Embryonic facial prominence (tissue), 1 donor: ENCODE measurements around the gene NTNG1.
"Not testable (repeated sequence)": the region's sequence is repeated elsewhere in the genome, so short reads cannot be mapped to it uniquely, and the experiment has no call there.

ENCODE experiments used
- DNase-seq: peaks from one replicate; pipeline ENCODE4 v3.0.0-alpha.2; 2016; ENCODE audit errors: extremely low spot score

NTNG1 gene

GRCh38 chr1:107196973-107197562 lies 56.2 kb downstream of the NTNG1 start:
- DNase-seq, result no peak

DNA sequence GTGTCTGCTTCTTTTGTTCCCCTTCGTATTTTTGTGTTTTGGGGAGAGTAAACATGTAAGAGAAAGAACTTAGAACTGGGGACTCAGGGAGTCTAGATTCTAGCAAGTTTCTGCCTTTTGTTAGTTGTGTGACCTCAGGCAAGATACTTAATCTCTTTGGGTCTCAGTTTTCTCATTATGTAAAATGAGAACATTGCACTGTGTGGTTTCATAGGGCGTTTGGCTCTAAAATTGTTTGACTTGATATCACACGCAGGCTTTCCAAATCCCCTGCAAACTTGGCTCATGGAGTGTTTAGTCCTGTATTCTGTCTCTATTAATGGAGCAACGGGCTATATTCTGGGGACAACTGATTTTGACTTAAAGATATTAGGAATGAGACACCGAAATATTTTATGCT lies 57.7 kb downstream of the NTNG1 start:
- DNase-seq, result no peak

DNA sequence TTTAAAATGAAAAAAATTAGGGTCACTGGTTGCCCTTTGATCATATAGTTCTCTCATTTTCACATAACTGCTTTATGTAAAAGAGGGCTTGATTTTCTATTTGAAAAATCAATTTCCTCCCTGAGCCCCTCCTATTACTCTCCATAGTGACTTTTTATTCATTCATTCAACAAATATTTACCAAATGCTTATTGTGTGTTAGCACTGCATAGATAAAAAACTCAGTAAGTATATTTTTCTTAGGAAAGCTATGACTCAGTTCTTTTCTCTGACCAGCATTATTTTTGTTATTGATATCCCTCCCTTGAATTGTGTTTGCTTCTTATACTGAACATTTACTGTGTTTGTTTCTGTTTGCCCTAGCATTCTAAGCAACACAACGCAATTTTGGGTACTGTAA lies 59.8 kb downstream of the NTNG1 start:
- no peak for DNase-seq

DNA sequence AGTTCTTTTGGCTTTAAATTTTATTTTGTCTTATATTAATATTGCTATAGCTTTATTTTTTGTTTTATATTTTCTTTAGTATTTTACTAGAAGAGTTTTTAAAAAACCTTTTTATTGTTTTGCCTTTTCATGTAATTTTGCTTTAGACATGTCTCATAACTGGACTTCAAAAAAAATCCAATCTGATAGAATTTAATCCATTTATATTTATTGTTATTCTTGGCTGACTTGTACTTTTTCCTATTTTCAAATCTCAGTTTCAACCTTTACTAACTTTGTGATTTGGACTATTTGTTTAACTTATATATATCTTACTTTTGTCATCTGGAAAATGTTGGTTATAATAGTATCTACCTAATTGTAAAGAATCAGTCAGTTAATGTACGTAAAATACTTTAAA lies 61.2 kb downstream of the NTNG1 start:
- no peak for DNase-seq

- DNase-seq, result no peak
Observed at GRCh38 chr1:107213225-107213624, 72.4 kb downstream of the NTNG1 start.

GRCh38 chr1:107220036-107220435 lies 79.2 kb downstream of the NTNG1 start:
- DNase-seq, result no peak

GRCh38 chr1:107225706-107226105 lies 84.9 kb downstream of the NTNG1 start:
- no peak for DNase-seq

- no peak for DNase-seq
Observed at GRCh38 chr1:107228704-107229371, 88.0 kb downstream of the NTNG1 start.

DNA sequence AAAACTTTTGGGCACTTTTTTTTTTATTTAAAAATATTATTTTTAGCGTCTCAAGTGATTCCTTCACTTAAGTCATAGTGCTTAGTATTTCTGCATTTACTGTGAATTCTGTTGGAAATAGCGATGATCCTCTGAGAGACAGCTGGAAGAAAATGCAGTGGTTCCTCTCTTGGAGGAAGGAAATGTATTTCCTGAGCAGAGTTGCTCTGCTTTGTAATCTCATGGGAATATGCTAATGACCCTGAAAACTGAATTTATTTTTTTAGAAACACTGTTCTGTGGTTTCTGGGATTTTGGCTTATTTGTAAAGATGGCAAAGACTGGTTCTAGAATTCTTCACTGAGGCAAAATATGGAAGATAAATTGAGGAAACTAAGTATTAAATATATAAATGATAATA lies 88.9 kb downstream of the NTNG1 start:
- DNase-seq, result no peak

DNA sequence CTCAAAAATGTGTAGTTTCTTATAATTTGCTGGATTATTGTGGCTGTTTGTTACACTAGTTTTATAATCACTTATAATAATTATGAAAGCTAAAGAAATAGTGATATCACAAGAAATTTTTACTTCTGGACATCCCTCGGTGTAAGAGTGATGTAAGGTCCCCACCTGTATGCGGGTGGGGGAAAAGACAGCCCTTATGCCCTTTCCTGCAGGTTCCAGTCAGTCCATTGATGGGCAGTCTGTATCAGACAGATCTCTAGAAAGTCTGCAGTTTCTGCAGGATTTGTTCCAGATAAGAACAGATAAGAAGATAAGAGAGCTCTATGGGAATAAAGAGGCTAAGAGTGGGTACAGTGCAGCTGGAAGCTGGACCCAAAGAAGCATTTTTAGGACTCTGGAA lies 89.3 kb downstream of the NTNG1 start:
- no peak for DNase-seq

DNA sequence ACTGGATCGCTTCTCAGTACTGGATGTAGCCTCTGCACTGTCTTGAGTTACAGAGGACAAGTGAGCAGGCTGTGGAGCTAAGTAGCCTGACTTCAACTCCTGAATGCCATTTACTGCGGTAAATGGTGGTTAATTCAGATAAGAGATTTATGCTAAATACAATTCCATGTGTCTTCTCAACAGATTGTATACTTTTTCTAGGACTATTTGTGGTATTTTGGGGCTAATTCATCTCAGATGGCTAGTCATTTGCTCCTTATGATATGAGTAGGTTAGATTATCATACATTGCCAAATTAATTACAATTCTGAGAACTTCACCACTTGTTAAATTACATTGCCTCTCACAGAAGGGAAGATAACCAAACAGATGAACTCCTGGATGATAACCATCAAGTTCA lies 90.5 kb downstream of the NTNG1 start:
- DNase-seq, result no peak

DNA sequence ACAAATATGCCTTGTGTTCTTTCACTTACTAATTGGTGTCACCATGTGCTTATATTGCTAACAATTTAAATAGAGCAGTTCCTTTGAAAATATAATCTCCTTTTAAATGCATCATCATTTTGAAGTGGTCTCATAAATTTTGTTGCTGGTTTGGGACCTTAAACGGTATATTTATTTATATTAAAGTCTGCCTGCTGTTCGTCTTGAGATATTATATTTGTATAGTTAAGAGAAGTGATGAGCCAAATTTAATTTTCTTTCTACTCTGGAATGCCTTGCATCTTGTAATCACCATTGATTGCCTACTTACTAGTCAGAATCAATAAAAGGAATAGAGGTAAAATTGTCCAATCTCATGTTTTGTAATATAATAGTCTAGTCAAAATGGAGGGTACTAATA lies 91.6 kb downstream of the NTNG1 start:
- no peak for DNase-seq

DNA sequence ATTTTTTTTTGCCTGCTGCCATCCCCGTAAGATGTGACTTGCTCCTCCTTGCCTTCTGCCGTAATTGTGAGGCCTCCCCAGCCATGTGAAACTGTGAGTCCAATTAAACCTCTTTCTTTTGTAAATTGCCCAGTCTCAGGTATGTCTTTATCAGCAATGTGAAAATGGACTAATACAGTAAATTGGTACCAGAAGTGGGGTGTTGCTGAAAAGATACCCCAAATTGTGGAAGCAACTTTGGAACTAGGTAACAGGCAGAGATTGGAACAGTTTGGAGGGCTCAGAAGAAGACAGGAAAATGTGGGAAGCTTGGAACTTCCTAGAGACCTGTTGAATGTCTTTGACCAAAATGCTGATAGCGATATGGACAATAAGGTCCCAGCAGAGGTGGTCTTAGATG lies 95.9 kb downstream of the NTNG1 start:
- not testable (repeated sequence) for DNase-seq

DNA sequence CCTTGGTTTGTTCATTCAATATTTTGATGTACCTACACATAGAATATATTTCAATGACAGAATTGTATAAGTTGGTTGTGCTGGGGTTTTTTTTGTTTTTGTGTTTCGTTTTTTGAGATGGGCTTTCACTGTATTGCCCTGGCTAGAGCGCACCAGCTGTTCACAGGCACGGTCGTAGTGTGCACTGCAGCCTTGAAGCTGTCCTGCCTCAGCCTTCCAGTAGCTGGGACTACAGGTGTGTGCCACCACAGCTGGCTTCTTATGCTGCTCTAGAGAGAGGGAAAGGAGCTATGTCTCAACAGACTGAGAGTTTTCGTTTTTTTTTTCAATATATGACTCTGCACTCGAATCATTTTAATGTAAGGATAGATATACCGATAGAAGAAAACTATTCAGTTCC lies 102.6 kb downstream of the NTNG1 start:
- DNase-seq, result no peak

DNA sequence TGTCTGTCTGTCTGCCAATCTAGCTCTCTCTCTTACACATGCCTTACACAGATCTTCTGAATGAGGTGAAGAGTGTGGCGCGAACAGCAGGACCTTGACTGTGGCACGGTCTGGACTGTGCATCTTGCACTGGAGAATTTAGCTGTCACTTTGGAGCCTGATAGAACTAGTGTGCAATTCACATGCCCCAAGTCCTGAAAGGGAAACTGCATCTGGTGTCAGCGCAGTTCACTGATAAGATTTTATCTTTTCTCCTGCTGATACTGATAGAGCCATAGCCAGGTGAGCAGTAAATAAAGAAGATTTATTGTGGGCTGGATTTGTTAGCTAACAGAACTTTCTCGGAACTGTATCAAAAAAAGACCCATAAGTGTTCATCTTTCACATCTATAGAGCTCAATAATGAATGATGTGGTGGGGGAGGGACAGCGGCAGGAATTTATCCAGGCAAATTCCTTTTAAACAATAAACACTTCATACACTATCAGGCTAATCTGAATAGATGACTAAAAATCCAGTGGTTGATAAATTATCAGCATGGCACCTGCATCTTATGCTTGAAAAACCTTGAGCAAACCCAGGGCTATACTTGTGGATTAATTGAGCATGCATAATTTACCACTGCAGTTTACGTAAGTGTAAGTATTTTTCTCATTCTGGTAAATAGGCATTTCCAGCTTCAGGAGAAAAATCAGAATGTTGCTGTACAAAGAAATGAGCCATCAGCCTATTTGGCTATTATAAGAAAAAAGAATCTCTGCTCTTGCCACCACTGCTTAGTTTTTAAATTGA lies 104.1 kb downstream of the NTNG1 start:
- no peak for DNase-seq

DNA sequence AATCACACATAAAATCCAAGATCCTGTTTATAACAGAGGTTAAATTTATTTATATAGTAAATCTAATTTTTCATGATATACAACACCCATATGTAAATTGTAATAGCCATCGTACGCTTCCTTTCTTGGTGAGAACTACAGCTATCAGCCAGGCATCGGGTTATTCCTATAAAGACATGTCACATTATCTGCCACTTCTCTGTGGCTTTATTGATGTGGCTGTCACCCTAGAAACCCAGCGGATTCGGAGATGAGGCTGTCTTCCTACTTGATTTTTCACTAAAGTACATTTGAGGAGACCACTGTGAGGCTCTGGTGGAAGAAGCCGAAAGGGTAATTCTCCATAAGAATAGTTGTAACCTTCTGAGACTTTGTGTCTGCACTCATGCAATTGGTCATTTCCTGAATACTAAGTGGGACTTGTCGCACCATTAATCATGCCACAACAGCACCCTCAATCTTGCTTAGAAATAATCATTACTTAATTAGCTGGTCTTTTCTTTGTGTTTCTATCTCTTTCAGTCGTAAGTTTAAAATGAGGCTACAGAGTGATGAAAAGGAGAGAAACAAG lies 106.0 kb downstream of the NTNG1 start:
- DNase-seq, result no peak

DNA sequence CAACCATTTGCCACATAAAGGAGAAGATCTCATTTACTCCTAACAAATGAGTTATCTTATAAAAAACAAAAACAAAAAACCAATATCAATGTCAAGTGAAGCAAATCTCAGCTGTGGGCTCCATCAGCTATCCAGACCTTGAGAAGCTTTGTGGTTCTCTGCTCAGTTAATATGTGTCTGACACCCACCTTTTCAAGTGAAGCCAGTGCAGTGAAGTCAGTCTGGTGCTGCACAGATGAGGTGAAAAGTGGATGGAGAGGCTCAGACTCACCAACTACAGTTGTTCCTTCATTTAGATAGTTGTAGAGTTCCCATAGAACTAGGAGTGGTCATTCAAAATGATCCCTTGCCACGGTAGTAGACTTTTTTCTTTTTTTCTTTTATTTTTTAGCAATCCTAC lies 106.8 kb downstream of the NTNG1 start:
- no peak for DNase-seq

DNA sequence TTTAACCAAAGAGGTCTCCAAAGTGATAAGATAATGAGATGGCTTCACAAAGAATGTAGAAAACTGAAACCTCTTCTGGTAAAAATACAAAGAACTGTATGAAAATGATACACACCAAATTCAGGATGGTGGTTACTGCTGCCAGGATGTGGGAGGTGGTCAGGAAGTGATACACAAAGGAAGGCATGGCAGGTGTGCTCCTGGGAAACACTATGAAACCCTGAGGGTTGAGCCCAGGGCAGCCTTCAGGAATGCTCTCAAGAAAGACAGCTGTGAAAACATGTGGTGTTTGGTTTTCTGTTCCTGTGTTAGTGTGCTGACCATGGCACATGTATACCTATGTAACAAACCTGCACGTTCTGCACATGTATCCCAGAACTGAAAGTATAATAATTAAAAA lies 109.3 kb downstream of the NTNG1 start:
- DNase-seq, result no peak

DNA sequence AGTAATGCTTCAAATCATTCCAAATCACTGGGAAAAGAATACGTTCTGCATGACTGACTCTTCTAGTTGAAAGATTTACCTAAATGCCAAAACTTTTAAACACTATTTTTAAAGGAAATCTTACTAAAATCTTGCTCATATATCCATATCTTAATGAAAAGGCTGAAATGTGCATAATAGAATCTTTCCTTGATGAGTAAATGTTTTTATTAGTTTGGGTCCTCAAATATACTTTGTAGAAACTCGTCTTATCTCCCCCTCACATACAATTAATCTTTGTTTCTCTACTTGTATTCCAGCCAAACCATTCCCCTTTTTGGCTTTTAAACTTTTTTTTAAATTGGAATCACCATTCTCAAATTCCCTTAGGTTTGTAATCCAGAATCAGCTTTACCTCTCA lies 110.2 kb downstream of the NTNG1 start:
- no peak for DNase-seq

DNA sequence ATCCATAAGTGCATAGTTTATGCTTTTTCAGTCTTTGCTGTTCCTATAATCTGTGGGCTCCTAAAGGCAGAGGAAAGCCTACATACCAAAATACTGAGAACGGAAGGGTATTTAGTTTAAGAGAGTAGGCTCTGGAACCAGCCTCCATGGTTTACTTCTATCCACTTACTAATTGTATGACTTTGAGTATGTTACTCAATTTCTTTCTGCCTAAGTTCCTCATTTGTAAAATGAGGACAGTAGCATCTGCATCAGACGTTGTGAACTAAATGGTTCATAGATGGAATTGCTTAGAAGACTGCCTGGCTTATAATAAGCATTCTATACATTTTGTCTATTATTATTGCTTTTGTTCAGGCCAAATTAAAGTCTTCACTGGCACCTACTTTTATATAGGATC lies 111.0 kb downstream of the NTNG1 start:
- no peak for DNase-seq

DNA sequence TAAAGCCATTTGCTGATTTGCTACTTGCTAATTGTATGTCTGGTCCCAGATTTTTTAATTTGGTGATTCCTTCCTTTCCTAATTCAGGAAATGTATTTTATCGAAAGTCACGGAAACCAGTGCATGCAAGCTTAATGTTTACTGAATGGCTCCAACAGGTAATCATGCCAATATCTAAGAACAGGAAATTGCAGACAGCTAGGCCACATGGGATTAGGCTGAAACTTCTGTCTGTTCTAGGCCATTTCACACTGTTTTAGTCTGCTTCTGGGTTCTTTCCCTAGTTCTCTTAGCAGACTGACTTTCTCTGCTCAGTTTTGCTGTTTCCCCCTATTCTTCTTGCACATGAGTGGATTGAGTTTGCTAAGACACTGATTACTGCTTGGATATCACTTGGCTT lies 111.4 kb downstream of the NTNG1 start:
- DNase-seq, result no peak

- DNase-seq, result no peak
Observed at GRCh38 chr1:107254306-107254705, 113.5 kb downstream of the NTNG1 start.

DNA sequence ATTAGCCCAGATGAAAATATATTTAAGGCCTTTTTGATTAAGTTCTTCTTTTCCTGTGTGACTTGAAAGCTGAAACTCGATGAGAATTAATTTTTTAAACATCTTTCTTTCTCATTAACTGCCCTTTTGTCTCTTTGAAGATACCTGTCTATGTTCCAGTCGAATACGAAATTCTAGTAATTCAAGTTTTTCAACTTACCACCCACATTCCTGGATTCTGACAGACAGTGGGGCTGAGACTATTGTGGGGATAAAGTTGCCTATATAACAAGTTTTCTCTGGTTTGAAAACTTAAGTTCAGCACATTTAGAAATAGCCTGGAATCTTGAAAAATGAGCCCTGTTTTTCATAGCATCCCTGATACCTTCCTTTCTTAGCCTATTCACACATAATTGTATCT lies 114.6 kb downstream of the NTNG1 start:
- no peak for DNase-seq
